NCI-H1694 treated with DMSO at 0.1 percent for 48 hours (cell line): ENCODE data around the gene BFSP1.

Experiments used
- DNase-seq: peaks from one replicate; lab custom pipeline; 2025; lab: John Stamatoyannopoulos, UW

The BFSP1 gene

GRCh38 chr20:17465236-17465635, 65.9 kb downstream of the BFSP1 start:
- DNase-seq = no peak

GRCh38 chr20:17463711-17464110, 67.5 kb downstream of the BFSP1 start:
- DNase-seq = no peak

GRCh38 chr20:17461941-17462340, 69.2 kb downstream of the BFSP1 start:
- no peak for DNase-seq

GRCh38 chr20:17460119-17460518, 71.1 kb downstream of the BFSP1 start:
- no peak for DNase-seq

GRCh38 chr20:17457588-17458190, 73.5 kb downstream of the BFSP1 start:
- no peak for DNase-seq

- no peak for DNase-seq
Measured at GRCh38 chr20:17457079-17457478, 74.1 kb downstream of the BFSP1 start.

- no peak for DNase-seq
Measured at GRCh38 chr20:17456279-17456678, 74.9 kb downstream of the BFSP1 start.

GRCh38 chr20:17453592-17453991, 77.6 kb downstream of the BFSP1 start:
- DNase-seq = no peak

GRCh38 chr20:17452441-17452840, 78.7 kb downstream of the BFSP1 start:
- no peak for DNase-seq

GRCh38 chr20:17449031-17449430, 82.1 kb downstream of the BFSP1 start:
- no peak for DNase-seq

- DNase-seq = no peak
Measured at GRCh38 chr20:17448071-17448470, 83.1 kb downstream of the BFSP1 start.

- DNase-seq = no peak
Measured at GRCh38 chr20:17446171-17446570, 85.0 kb downstream of the BFSP1 start.

GRCh38 chr20:17445543-17445942, 85.6 kb downstream of the BFSP1 start:
- no peak for DNase-seq

- DNase-seq = no peak
Measured at GRCh38 chr20:17444091-17444490, 87.1 kb downstream of the BFSP1 start.
